NCI-H146 treated with DMSO at 0.1 percent for 48 hours (cell line): Measurements from ENCODE around the gene MAN1C1.

Experiments
- DNase-seq: peaks from one replicate; lab custom pipeline; 2025; ENCODE audit not compliant: unreplicated experiment; lab: John Stamatoyannopoulos, UW

MAN1C1 gene

DNA sequence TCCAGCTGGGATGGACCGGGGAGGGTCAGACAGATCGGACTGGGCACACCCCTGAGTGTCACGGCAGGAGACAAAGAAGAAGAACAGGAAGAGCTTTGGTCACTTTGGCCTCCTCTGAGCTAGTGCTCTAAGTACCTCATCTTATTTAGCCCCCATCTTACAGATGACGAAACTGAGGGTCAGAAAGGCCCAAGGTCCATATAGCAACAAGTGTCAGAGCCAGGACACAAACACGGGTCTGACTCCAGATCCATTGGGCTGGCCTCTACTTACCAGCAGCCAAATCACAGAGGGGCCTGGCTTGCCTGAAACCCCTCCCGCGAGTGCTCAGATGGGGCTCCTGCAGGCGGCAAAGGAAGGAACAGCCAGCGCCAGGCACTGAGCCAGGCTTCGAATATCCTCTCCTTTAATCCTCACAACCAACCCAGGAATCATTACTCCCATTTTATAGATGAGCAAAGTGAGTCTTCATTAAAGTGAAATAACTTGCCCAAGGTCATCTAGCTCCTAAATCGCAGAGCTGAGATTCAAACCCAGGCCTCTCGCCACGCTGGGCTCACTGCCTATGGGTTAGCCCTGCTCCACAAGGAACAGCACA is 157.7 kb downstream of the MAN1C1 start:
- DNase-seq = no peak

DNA sequence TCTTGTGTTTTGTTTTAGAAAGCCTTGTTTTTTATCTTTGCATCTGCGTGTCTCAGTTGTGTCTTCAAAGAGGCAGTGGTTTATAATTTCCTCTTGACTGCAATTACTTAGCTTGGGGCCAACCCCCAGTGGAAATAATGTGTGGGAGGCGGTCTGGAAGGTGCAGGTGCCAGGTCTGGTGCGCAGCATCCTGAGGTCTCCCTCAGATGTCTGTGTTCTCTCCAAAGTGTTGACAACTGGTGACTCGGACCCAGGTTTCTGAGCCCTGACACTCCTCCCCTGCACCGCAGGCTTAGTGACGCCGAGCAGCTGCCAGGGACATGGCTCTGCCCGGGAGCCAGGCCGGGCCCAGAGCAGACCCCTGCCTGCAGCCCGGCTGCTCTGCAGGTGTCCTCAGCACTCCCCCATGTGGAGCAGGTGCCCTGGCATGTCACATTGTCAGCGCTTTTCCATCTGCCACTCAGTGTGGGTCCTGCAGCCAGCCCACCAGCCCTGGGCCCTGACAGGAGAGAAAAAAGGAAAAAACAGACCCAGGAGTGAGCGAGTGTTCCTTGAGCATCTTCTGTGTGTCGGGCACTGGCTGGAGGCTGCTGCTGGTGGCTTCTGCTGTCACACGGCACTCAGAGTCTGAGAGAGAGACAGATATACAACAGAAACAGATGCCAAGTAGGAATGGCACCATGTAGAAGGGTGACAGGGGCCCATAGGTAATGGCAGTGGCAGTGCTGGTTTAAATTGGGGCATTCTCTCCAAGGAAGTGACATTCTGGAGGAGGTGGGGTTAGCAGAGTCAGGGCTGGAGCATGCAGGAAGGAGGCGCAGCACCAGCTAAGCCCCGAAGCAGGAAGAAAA is 158.6 kb downstream of the MAN1C1 start:
- peak; percentile 24 for DNase-seq

DNA sequence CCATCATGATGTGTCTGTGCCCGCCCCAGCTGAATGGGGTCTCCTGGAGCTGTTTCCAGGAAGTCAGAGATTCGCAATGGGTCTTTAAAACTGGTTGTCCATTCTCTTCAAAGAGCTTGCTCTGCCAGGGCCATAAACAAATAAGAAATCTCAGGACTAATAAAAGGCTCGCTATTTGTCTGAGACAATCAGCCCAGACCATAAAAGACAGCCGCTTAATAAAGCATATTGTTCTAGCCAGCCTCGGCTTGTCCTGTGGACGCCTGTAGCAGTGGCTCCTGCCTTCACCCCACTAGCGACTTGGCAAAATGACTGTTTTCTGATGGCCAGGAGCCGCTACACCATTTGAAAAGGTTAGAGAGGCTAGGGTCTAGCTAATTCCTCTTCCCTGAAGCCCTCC is 162.8 kb downstream of the MAN1C1 start:
- no peak for DNase-seq

DNA sequence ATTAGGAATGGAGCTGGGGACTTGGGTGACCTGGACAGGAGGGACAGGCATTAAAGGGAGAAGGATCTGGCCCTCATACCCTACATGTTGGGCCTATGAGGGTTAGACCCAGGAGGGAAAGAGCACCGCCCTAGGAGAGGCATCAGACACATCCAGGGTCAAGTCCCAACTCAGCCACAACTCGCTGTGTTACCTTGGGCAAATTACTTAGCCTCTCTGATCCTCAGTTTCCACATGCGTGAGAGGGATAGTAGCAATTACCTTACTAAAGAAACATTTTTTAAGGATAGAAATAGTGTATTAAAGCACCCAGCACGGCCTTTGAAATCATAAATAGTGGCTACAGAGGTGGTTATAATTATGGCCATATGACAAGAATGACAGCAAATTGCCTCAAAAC is 163.3 kb downstream of the MAN1C1 start:
- DNase-seq = no peak

DNA sequence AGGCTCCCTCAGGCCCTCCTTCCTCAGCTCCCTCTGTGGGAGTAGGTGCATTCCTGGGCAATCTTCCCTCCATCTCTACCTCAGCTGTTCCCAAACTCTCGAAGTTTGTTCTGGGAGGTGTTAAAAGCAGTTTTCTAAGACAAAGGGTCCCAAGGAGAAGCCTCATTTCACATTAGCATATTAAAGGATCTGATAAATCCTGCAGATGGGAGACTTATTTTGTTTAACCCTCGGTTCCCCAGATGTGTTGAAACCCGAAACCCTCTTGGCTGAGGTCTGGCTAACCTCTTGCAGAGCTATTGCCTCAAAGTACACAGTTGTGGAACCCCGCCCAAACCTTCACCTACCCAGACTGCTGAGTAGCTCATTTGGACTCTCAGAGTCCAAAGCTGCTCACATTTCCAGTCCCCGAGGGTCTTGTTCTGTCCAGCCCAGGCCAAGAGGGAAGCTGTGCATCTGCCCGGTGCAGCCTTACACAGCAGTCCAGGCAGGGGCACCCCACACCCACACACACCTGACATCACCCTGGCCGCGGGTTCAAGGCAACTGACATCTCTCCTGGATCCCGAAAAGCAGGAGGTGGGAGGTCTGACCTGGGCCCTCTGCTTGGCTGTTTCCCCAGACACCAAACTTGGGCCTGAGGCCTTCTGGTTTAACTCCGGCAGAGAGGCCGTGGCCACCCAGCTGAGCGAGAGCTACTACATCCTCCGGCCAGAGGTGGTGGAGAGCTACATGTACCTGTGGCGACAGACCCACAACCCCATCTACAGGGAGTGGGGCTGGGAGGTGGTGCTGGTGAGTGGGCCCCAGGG is 163.9 kb downstream of the MAN1C1 start:
- no peak for DNase-seq

DNA sequence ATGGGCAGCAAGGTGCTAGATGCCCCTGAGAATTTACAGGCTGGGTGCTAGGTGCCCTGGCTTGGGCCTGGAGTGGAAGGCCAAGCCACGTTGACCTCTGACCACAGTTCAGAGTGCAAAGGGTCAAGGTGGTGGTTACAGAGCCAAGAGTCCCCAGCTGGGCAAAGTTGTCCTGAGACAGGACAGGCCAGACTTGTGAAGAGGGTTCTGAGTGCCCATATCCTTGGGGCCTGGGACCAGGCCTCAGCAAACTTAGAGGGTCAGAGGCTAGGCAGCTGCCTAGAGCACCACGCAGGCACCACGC is 164.5 kb downstream of the MAN1C1 start:
- DNase-seq = no peak

DNA sequence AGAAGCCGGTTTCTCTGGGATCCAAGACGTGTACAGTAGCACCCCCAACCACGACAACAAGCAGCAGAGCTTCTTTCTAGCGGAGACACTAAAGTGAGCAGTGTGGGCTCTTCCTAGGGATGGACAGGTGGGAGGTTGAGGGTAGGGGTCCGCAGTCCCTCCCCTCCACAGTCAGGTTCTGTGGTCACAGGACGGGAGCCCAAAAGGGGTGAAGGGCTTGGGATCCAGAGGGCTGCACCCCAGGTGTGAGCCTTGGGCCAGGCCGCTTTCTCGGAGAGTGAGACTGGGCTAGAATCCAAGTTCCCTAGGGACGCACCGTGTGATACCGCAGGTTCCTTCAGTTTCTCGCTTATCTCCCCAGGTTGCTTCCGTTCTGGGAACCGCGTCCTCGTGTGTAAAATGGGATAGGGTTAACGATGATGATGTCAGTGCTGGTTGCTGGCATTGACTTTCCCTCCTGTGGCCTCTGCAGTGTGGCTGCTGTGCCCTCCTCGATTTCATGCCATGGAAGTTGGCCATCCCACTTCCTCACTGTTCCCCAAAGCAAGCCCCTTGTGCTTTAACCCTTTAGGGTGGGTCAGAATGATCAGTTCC is 166.1 kb downstream of the MAN1C1 start:
- DNase-seq = no peak

DNA sequence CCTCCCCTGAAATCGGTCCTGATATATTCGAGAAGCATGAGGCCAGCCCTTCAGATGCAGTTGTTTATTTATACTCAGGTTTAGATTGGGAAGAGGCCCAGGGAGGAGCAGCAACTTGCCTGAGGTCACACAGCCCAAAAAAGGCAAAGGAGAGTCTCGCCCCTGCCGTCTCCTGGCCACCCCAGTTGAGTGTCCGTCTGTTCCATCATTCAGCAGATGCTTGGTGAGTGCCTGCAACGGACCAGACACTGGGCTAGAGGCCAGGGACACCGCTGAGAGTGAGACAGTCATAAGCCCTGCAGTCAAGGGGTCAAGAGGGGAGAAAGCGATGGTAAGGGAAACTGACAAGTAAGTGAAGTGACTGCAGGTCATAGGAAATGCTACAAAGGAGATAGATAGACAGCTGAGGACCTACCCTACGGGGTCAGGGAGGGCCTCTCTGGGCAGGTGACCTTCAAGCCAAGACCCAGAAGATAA is 168.0 kb downstream of the MAN1C1 start:
- no peak for DNase-seq

DNA sequence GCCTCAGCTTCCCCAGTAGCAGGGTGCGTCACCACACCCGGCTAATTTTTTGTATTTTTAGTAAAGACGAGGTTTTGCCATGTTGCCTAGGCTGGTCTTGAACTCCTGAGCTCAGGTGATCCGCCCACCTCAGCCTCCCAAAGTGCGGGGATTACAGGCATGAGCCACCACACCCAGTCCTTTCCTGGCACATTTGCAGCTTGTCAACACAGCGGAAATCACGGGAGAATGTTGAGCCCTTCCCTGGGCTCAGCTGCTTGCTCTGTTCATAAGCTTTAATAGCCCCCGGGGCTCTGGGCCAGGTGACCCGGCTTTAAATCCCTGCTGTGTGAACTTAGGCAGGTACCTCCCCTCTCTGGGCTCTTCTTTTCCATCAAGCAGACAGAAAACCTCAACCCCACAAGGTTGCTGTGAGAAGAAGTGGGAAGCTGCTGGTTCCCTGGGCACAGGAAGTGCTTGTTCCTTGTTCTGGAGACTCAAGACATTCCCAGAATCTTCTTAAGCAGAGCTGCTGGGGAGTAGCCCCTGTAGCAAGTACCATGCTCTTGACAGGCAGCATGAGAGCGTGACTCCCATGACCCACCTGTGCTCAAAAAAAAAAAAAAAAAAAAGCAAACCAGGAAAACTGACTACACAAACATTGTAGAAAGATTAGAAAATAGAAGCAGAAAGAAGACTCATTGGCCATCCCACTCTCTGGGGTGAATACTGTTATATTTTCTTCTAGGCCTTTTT is 168.9 kb downstream of the MAN1C1 start:
- DNase-seq = no peak

DNA sequence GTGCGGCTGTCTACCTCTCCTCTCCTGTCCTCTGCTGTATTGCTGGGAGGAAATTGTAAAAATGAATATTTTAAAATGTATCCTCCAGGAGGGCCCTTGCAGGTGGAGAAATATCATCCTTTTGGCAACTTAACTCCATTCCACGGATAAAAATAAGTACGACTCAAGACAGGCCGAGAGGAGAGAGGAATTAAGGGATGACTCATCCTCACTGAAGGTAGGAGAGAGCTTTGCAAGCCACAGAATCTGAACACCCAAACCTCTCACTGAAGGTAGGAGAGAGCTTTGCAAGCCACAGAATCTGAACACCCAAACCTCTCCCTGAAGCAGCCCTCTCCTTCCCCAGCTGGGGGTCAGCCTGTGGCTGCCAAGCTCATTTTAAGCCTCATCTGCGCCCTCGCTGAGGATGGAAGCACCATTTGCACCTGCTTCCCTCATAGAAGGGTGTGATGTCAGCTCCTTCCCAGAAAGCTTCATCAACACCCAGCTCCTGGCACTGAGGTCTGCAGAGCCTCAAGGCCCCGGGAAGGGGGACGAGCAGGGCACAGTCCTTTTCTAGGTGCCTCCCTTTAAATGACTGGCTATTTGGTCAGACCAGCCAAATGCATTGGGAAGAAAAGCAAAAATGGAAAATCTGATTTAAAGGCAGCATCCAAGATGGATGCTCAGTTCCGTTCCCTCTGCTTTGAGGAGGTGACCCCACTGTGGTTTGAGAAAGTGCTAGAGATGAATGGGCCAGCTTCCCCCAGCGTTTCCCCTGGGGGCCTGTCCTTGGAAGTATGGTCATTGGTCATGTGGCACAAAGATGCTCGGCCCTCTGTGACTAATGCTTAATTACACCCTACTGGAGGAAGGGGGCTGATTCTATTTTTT is 170.5 kb downstream of the MAN1C1 start:
- no peak for DNase-seq

DNA sequence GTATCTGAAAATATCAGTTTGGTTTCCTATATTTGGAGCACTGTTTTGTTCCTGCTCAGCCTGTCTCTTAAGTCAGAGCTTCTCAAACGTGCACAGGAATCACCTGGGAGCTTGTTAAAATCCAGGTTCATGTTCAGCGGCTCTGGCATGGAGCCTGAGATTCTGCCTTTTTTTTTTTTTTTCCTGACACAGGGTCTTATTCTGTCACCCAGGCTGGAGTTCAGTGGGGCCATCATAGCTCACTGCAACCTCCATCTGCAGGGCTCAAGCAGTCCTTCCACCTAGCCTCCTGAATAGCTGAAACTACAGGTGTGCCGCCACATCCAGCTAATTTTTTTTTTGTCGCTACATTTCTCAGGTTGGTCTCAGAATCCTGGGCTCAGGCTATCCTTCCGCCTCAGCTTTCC is 171.2 kb downstream of the MAN1C1 start:
- no peak for DNase-seq

DNA sequence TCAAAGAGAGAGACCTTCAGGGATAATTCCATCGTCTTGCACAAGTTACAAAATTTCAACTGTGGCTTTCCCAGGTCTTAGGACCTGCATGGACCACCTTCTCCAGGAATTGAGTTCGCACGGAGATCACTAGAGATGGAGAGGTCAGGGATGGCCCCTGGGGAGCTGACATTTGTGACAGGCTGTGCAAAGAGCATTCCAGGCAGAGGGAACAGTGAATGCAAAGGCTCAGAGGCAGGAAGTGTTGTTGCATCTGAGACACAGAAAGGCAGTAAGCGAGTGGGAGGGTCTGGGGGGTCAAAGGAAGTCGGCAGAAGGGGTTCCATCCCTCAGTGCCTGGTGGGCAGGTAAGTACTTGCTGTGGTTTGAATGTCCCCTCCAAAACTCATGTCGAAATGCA is 173.9 kb downstream of the MAN1C1 start:
- no peak for DNase-seq

DNA sequence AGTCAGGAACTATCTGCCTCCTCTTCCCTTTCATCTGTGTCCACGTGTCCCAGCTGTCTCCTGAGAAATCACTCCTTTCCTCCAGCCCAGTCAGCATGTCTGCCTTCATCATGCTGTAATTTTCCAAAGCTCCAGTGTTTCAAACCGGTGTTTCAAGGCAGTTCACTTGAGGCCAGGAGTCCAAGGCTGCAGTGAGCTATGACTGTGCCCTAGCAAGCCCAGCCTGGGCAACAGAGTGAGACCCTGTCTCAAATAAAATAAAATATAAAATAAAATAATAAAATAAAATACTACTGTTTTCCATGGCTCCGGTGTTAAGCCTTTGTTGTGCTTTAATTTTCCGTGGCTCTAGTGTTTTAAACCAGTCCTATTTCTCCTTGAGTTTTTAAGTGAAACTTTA is 175.5 kb downstream of the MAN1C1 start:
- DNase-seq = no peak

DNA sequence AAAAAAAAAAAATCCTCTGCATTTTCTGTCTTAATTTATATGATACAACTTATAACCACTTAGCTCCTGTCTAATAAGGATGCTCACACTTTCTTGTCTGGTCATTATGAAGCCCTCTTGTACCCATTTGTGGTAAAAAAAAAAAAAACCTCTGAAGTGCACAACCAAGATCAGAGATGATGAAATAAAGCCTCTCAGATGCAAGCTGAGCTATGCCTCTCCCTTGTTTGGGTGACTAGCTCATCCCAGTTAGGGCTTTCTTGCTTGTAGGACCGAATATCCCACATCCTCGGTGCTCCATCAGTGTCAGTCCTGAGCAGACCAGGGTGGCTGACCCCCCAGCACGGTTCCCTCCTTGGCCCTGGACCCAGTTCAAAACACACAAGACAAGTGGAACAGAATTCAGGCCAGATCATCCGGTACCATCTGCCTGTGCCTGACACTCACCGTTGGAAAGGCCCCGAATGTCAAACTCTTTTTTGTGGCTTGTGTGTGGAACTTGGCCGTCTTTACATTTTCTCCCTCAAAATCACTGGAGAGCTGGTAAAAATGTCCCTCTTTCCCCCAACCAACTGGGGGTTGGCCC is 177.1 kb downstream of the MAN1C1 start:
- no peak for DNase-seq

DNA sequence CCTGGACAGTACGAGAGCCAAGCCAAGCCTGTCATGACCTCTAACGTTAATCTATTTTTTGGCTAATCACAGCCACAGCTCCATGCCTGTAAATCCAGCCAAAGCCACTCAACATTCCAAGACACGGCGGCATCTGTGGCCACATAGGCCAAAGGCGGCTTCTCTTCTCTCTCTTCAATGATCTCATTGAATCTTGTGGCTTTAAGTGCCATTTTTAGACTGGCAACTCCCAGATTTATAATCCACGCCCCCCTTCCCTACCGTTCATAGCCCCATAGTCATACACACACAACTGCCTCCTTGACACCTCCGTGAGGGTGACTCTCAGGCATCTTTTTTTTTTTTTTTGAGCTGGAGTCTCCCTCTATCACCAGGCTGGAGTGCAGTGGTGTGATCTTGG is 177.7 kb downstream of the MAN1C1 start:
- no peak for DNase-seq

DNA sequence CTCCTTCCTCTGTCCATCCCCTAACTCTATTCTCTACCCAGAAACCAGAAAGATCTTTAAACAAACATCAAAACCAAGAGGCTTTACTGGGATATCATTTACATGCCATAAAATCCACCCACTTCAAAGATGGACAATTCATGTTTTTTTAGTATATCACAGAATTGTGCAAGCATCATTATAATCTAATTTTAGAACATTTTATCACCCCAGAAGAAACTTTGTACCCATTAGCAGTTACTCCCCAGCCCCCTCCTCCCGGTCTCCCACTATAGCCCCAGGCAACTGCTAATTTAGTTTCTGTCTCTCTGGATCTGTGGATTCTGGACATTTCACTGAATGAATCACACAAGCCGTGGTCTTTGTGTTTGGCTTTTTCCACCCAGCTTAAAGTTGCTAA is 178.6 kb downstream of the MAN1C1 start:
- DNase-seq = no peak

DNA sequence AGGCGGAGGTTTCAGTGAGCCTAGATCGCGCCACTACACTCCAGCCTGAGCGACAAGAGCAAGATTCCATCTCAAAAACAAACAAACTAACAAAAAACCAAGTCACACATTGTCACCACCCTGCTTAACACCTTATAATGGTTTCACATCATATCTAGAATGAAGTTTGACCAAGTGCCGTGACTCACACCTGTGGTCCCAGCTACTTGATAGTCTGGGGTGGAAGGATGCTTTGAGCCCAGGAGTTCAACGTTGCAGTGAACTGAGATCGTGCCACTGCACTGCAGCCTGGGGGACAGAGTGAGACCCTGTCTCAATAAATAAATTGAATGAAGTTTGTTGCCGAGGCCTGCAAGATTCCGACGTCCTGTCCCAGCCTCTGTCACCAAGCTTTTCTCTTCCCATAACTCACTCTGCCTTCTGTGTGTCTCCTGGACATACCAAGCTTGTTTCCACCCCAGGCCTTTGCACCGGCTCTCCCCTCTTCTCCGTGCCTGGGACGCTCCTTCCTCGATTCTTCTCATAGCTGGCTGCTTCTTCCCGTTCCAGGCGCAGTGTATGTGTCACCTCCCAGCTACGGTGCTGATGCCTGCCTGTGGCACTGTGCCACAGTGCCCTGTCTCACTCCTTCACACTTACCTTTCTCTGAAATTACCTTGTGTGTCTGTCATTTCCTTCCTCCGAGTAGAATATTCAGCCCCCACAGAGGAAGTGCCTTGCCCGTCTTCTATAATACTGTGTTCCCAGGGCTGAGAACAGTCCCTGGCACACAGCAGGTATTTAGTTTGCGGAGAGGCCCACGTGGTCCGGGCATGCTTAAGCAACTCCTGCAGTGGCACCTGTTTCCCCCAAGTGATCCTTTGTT is 179.6 kb downstream of the MAN1C1 start:
- DNase-seq = no peak

DNA sequence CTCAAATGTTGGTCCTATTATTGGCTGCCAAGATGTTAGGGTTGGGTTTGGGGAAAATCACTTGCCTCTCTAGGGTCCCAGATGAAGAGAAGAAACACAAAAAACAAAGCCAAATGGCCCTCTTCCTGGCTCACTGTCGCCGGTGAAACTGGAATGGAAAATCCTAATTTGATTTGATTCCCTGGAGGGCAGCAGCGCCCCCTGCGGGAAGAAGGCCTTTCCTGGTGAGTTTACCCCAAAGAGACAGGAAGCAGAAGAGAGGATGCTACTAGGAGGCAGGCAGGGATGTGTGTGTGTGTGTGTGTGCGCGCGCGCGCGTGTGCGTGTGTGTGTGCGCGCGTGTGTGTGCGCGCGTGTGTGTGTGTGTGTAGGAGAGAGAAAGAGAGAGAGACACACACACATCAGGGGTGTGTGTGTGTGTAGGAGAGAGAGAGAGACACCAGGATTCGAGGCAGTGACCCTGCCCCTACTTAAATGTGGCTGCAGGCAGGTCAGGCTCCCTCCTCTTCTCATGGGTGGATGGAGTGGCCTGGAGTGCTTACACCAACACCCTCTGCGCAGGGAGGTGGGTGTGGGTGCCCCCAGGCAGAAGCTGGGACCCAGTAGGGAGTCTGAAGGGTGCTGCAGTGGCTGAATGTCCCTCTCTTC is 180.3 kb downstream of the MAN1C1 start:
- DNase-seq = peak; percentile 66
